ENCODE data around the gene POLE.

- TF ChIP-seq POLR2A (IDR thresholded peaks at IDR 0.05; ENCODE audit: low read depth, low read length) (no peak), POLR2AphosphoS5 (IDR thresholded peaks at IDR 0.05; ENCODE audit: low read depth, low read length) (no peak)
Measured at GRCh38 chr12:132653567-132654290, 33.4 kb downstream of the POLE start.
